BE2C (cell line): Measurements from ENCODE around the gene NUAK1.

Experiments used
- DNase-seq: peaks from one replicate; pipeline ENCODE4 v3.0.0-alpha.2; 2020
- H3K27me3 ChIP-seq: fragments of 250-450 bp; sonication (Bioruptor Pico); 2 replicates; pipeline ENCODE4 v1.5.1; 2020; ENCODE audit warnings: mild to moderate bottlenecking
- H3K36me3 ChIP-seq: fragments of 250-450 bp; sonication (Bioruptor Pico); 2 replicates; pipeline ENCODE4 v1.5.1; 2020; ENCODE audit warnings: mild to moderate bottlenecking
- H3K4me1 ChIP-seq: fragments of 250-450 bp; sonication (Bioruptor Pico); 2 replicates; pipeline ENCODE4 v1.5.1; 2020
- H3K4me3 ChIP-seq: 2 replicates; pipeline ENCODE4 v1.5.1; 2011; ENCODE audit warnings: low read depth, low read length
- H3K9me3 ChIP-seq: fragments of 250-450 bp; sonication (Bioruptor Pico); 2 replicates; pipeline ENCODE4 v1.5.1; 2020
- CTCF ChIP-seq: IDR thresholded peaks from 2 replicates; pipeline ENCODE4 v1.5.1; 2012; ENCODE audit warnings: mild to moderate bottlenecking, low read depth, low read length

The NUAK1 gene

GRCh38 chr12:106039646-106040404, 98.9 kb downstream of the NUAK1 start:
- no peak for TF ChIP-seq CTCF
- no peaks in the 10 kb centered on the region for H3K27me3 ChIP-seq
- H3K9me3 ChIP-seq, result no peaks in the 10 kb centered on the region
- no peak for DNase-seq
- no peaks in the 10 kb centered on the region for H3K4me1 ChIP-seq
- no peaks in the 10 kb centered on the region for H3K36me3 ChIP-seq
- no peak overlapping the region for H3K4me3 ChIP-seq

GRCh38 chr12:106039242-106039641, 99.5 kb downstream of the NUAK1 start:
- Histone ChIP-seq H3K4me1 (no peaks in the 10 kb centered on the region), H3K36me3 (no peaks in the 10 kb centered on the region), H3K9me3 (no peaks in the 10 kb centered on the region), H3K4me3 (no peak overlapping the region), H3K27me3 (no peaks in the 10 kb centered on the region)
- DNase-seq, result no peak
- no peak for TF ChIP-seq CTCF

GRCh38 chr12:106037524-106038298, 101.0 kb downstream of the NUAK1 start:
- H3K9me3 ChIP-seq, result no peaks in the 10 kb centered on the region
- no peak for DNase-seq
- H3K36me3 ChIP-seq, result no peaks in the 10 kb centered on the region
- no peak overlapping the region for H3K4me3 ChIP-seq
- no peaks in the 10 kb centered on the region for H3K27me3 ChIP-seq
- TF ChIP-seq CTCF, result no peak
- no peaks in the 10 kb centered on the region for H3K4me1 ChIP-seq

GRCh38 chr12:106035421-106035820, 103.3 kb downstream of the NUAK1 start:
- no peaks in the 10 kb centered on the region for H3K9me3 ChIP-seq
- no peaks in the 10 kb centered on the region for H3K4me1 ChIP-seq
- TF ChIP-seq CTCF, result no peak
- H3K36me3 ChIP-seq, result no peaks in the 10 kb centered on the region
- no peaks in the 10 kb centered on the region for H3K27me3 ChIP-seq
- no peak overlapping the region for H3K4me3 ChIP-seq
- no peak for DNase-seq

- H3K9me3 ChIP-seq, result no peaks in the 10 kb centered on the region
- H3K36me3 ChIP-seq, result no peaks in the 10 kb centered on the region
- no peaks in the 10 kb centered on the region for H3K4me1 ChIP-seq
- no peak overlapping the region for H3K4me3 ChIP-seq
- DNase-seq, result no peak
- H3K27me3 ChIP-seq, result no peaks in the 10 kb centered on the region; the same call in 1 of the 2 replicates
- no peak for TF ChIP-seq CTCF
Observed at GRCh38 chr12:106034316-106034715, 104.4 kb downstream of the NUAK1 start.

- no peaks in the 10 kb centered on the region for H3K36me3 ChIP-seq
- no peaks in the 10 kb centered on the region for H3K9me3 ChIP-seq
- H3K27me3 ChIP-seq, result no peaks in the 10 kb centered on the region; the same call in 1 of the 2 replicates
- H3K4me3 ChIP-seq, result no peak overlapping the region
- no peak for DNase-seq
- TF ChIP-seq CTCF, result no peak
- no peaks in the 10 kb centered on the region for H3K4me1 ChIP-seq
Observed at GRCh38 chr12:106033161-106033675, 105.5 kb downstream of the NUAK1 start.
